Tibial nerve (tissue), 4 donors: Measurements from ENCODE around the gene PATL2. TPM values are rescaled to one million over a fixed set of nuclear protein-coding genes. Genes with fewer than 3 reads are reported as not detected.
"Not testable (repeated sequence)": the region's sequence is repeated elsewhere in the genome, so short reads cannot be mapped to it uniquely, and the experiment has no call there.

Source experiments
- DNase-seq, 2 donors: peaks; one replicate each; pipeline ENCODE4 v3.0.0-alpha.2; 2019; ENCODE audit warnings: low spot score in 2 of 2
- H3K27ac ChIP-seq, 4 donors: fragments of 200-600 bp; sonication (generic) in 3 of 4; one replicate each; pipeline ENCODE4 v1.5.1; 2017 to 2019; ENCODE audit warnings: mild to moderate bottlenecking in 1 of 4
- H3K27me3 ChIP-seq, 2 donors: fragments of 200-600 bp; sonication (generic) in 1 of 2; one replicate each; pipeline versions ENCODE4 v1.5.1 to v1.6.0; 2017 to 2019
- H3K36me3 ChIP-seq, 3 donors: fragments of 200-600 bp; sonication (generic); one replicate each; pipeline ENCODE4 v1.5.1; 2018 to 2019
- H3K4me1 ChIP-seq, 4 donors: fragments of 200-600 bp; sonication (generic) in 3 of 4; one replicate each; pipeline ENCODE4 v1.5.1; 2017 to 2019
- H3K4me3 ChIP-seq, 4 donors: fragments of 200-600 bp; sonication (generic) in 3 of 4; one replicate each; pipeline ENCODE4 v1.5.1; 2017 to 2019; ENCODE audit warnings: mild to moderate bottlenecking in 1 of 4, moderate library complexity in 1 of 4
- H3K9me3 ChIP-seq, 4 donors: fragments of 200-600 bp; sonication (generic) in 3 of 4; one replicate each; pipeline ENCODE4 v1.5.1; 2017 to 2019
- EP300 ChIP-seq, 2 donors: sonication (generic); formaldehyde crosslinking; IDR thresholded peaks; one replicate each; pipeline ENCODE4 v1.6.1; 2017; ENCODE audit warnings: antibody characterized with exemption in 2 of 2, mild to moderate bottlenecking in 1 of 2
- POLR2A ChIP-seq, 2 donors: fragments of 450-650 bp; IDR thresholded peaks; one replicate each; pipeline ENCODE4 v1.6.1; 2017; ENCODE audit warnings: antibody characterized with exemption in 2 of 2, mild to moderate bottlenecking in 2 of 2, moderate library complexity in 2 of 2
- WGBS, 2 donors: methylation state at CpG; one replicate each; pipeline ENCODE4 v1.1.5; 2018; 5-methylcytosine and 5-hydroxymethylcytosine counted together
- total RNA-seq, 4 donors: library from RNA; depleted of rRNA; stranded (reverse); fragments of >200 nt; gene quantifications; one replicate each; pipeline ENCODE4 v1.1.0, GENCODE V29; 2016
- TF ChIP-seq, protein P1 (sequence below), 5 experiments: fragments of 200-600 bp in 3 of 5; fragments of 450-650 bp in 2 of 5; sonication (generic) in 3 of 5; IDR thresholded peaks; one replicate each; pipeline ENCODE4 v1.5.1; 2016 to 2019; ENCODE audit warnings: antibody characterized with exemption in 5 of 5, mild to moderate bottlenecking in 3 of 5, moderate library complexity in 2 of 5

The PATL2 gene
- under 1 TPM; 0.30 to 0.98 (median 0.86) TPM for total RNA-seq

DNA sequence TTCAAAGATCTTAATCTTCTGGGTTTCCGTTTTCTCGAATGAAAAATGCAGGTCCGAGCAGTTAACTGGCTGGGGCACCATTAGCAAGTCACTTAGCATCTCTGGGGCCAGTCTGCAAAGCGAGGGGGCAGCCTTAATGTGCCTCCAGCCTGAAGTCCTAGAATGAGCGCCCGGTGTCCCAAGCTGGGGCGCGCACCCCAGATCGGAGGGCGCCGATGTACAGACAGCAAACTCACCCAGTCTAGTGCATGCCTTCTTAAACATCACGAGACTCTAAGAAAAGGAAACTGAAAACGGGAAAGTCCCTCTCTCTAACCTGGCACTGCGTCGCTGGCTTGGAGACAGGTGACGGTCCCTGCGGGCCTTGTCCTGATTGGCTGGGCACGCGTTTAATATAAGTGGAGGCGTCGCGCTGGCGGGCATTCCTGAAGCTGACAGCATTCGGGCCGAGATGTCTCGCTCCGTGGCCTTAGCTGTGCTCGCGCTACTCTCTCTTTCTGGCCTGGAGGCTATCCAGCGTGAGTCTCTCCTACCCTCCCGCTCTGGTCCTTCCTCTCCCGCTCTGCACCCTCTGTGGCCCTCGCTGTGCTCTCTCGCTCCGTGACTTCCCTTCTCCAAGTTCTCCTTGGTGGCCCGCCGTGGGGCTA lies at the start of gene PATL2, which contains the start of gene B2M:
Gene PATL2, minus strand, starts transcription at position 228 of the 647 bp plus-strand sequence. CDS start 34,833 bp downstream, outside the sequence.
Gene B2M, plus strand, starts transcription at position 422 of the 647 bp plus-strand sequence. Its CDS starts 30 bp downstream, at position 452.
- H3K36me3 ChIP-seq: peaks cover 0 to 8% (median under 1%) of the 10 kb centered on the region in 3 donors
- no peaks in the 10 kb centered on the region for H3K27me3 ChIP-seq
- DNase-seq: peak; percentile 99
- peak within 1 kb of the TSS; percentile 81 to 99 (median 90) for H3K4me3 ChIP-seq
- WGBS, 2 donors: 0 to 1% methylated on average over 37 of the region's 37 CpGs
- H3K4me1 ChIP-seq: peaks cover 0 to 43% (median 30%) of the 10 kb centered on the region in 4 donors
- TF ChIP-seq, protein P1, sequence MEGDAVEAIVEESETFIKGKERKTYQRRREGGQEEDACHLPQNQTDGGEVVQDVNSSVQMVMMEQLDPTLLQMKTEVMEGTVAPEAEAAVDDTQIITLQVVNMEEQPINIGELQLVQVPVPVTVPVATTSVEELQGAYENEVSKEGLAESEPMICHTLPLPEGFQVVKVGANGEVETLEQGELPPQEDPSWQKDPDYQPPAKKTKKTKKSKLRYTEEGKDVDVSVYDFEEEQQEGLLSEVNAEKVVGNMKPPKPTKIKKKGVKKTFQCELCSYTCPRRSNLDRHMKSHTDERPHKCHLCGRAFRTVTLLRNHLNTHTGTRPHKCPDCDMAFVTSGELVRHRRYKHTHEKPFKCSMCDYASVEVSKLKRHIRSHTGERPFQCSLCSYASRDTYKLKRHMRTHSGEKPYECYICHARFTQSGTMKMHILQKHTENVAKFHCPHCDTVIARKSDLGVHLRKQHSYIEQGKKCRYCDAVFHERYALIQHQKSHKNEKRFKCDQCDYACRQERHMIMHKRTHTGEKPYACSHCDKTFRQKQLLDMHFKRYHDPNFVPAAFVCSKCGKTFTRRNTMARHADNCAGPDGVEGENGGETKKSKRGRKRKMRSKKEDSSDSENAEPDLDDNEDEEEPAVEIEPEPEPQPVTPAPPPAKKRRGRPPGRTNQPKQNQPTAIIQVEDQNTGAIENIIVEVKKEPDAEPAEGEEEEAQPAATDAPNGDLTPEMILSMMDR (IDR thresholded peaks at IDR 0.05): peak in 2 of 5 experiments; percentile 31 to 44
- peak; percentile 98 to 100 for TF ChIP-seq POLR2A (IDR thresholded peaks at IDR 0.05)
- TF ChIP-seq EP300 (IDR thresholded peaks at IDR 0.05): peak; percentile 88 to 100
- H3K27ac ChIP-seq: peak within 1 kb of the TSS; percentile 98 to 100 (median 100)
- no peaks in the 10 kb centered on the region for H3K9me3 ChIP-seq

GRCh38 chr15:44753345-44753744 lies 42.2 kb upstream of the PATL2 start:
- Histone ChIP-seq H3K27me3 (no peaks in the 10 kb centered on the region), H3K9me3 (peaks cover 0 to 37% (median 0%) of the 10 kb centered on the region in 4 donors), H3K27ac (no peak overlapping the region), H3K4me3 (no peak overlapping the region), H3K4me1 (no peaks in the 10 kb centered on the region), H3K36me3 (no peaks in the 10 kb centered on the region)
- WGBS, 2 donors: 91 to 95% methylated on average over 1 of the region's 1 CpG
- no peak for DNase-seq
- TF ChIP-seq EP300 (IDR thresholded peaks at IDR 0.05): no peak
- TF ChIP-seq, protein P1 (IDR thresholded peaks at IDR 0.05): no peak
- TF ChIP-seq POLR2A (IDR thresholded peaks at IDR 0.05): no peak

- H3K27me3 ChIP-seq: not testable (repeated sequence)
- 84 to 93% methylated on average over 2 of the region's 2 CpGs for WGBS, 2 donors
Observed at GRCh38 chr15:44743454-44743853, 32.3 kb upstream of the PATL2 start.

DNA sequence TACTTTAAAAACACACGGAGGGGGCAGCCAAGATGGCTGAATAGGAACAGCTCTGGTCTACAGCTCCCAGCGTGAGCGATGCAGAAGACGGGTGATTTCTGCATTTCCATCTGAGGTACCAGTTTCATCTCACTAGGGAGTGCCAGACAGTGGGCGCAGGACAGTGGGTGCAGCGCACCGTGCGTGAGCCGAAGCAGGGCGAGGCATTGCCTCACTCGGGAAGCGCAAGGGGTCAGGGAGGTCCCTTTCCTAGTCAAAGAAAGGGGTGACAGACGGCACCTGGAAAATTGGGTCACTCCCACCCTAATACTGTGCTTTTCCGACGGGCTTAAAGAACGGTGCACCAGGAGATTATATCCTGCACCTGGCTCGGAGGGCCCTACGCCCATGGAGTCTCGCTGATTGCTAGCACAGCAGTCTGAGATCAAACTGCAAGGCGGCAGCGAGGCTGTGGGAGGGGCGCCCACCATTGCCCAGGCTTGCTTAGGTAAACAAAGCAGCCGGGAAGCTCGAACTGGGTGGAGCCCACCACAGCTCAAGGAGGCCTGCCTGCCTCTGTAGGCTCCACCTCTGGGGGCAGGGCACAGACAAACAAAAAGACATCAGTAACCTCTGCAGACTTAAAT lies 28.2 kb upstream of the PATL2 start:
- H3K36me3 ChIP-seq, H3K27me3 ChIP-seq, H3K4me3 ChIP-seq, DNase-seq, H3K27ac ChIP-seq, H3K9me3 ChIP-seq: not testable (repeated sequence)
- 81 to 84% methylated on average over 15 to 24 of the region's 24 CpGs for WGBS, 2 donors
- peaks cover 0 to 20% (median 0%) of the 10 kb centered on the region in 4 donors for H3K4me1 ChIP-seq

More at GRCh38 chr15:44743454-44743853, 32.3 kb upstream of the PATL2 start:
- H3K4me1 ChIP-seq, H3K36me3 ChIP-seq, DNase-seq, H3K27ac ChIP-seq, H3K4me3 ChIP-seq, H3K9me3 ChIP-seq: not testable (repeated sequence)

DNA sequence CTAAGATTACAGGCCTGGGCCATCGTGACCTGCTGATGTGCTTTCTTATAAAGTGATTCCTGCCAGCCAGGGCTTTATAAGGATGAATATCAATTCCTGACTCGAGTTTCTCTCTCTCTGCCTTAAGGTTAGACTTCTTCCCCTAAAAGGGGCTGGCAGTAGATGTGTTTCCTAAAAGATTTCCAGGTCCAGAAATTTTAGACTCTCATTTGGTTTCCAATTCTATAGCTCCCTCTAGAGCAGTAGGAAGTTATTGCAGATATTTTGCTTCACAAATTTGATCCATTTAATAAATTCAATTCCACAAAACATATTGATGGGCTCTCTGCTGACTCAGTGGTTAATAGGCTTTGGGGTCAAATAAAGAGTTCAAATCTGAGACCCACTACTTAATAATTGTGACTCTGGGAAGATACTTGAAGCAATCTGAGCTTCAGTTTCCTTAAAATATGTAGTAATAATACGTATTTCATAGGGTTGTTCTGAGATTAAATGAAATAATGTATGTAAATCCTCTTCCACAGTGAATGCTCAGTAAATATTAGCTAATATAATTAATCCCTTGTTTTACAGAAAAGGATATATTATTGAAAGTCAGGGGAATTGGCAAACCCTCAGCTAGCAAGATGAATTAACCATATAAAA lies 27.3 kb upstream of the PATL2 start:
- WGBS, 2 donors: 66 to 67% methylated on average over 3 of the region's 3 CpGs
- no peak for TF ChIP-seq EP300 (IDR thresholded peaks at IDR 0.05)
- TF ChIP-seq, protein P1 (IDR thresholded peaks at IDR 0.05): peak; percentile 58 to 81 (median 67)
- Histone ChIP-seq H3K4me1 (peaks cover 0 to 20% (median 0%) of the 10 kb centered on the region in 4 donors), H3K9me3 (no peaks in the 10 kb centered on the region), H3K36me3 (no peaks in the 10 kb centered on the region), H3K27me3 (no peaks in the 10 kb centered on the region), H3K27ac (peak overlapping the region in 1 of 4 donors; percentile 46), H3K4me3 (no peak overlapping the region)
- no peak for DNase-seq
